ENCODE results near the gene SDC4.
A peak's percentile ranks its signal among the peaks of the same experiment; 100 is the strongest.

SDC4 gene

GRCh38 chr20:45313065-45313695, 35.0 kb downstream of the SDC4 start:
- no peak for DNase-seq (ENCODE audit: low read depth)
- TF ChIP-seq CTCF (conservative IDR thresholded peaks at IDR 0.05; ENCODE audit: low read depth, low read length): no peak
- H3K4me3 ChIP-seq (ENCODE audit: low read depth, low read length): no peak overlapping the region

GRCh38 chr20:45312241-45312640, 36.0 kb downstream of the SDC4 start:
- TF ChIP-seq CTCF (conservative IDR thresholded peaks at IDR 0.05; ENCODE audit: low read depth, low read length): no peak
- H3K4me3 ChIP-seq (ENCODE audit: low read depth, low read length): no peak overlapping the region
- DNase-seq (ENCODE audit: low read depth): no peak

GRCh38 chr20:45311589-45312211, 36.5 kb downstream of the SDC4 start:
- no peak overlapping the region for H3K4me3 ChIP-seq (ENCODE audit: low read depth, low read length)
- DNase-seq (ENCODE audit: low read depth): peak; percentile 63
- TF ChIP-seq CTCF (conservative IDR thresholded peaks at IDR 0.05; ENCODE audit: low read depth, low read length): peak; percentile 85

GRCh38 chr20:45309075-45309474, 39.1 kb downstream of the SDC4 start:
- no peak for DNase-seq (ENCODE audit: low read depth)
- no peak for TF ChIP-seq CTCF (conservative IDR thresholded peaks at IDR 0.05; ENCODE audit: low read depth, low read length)
- no peak overlapping the region for H3K4me3 ChIP-seq (ENCODE audit: low read depth, low read length)

- TF ChIP-seq CTCF (conservative IDR thresholded peaks at IDR 0.05; ENCODE audit: low read depth, low read length): peak; percentile 5
- H3K4me3 ChIP-seq (ENCODE audit: low read depth, low read length): no peak within 1 kb of the TSS
- DNase-seq (ENCODE audit: low read depth): no peak
These were observed 40.0 kb downstream of the SDC4 start, which contains the start of gene MATN4 for GRCh38 chr20:45308117-45308778. TSS of gene MATN4 (minus strand) at chr20:45308299. CDS start at chr20:45305582, 2,717 bp downstream.

GRCh38 chr20:45307076-45307640, 41.1 kb downstream of the SDC4 start:
- DNase-seq (ENCODE audit: low read depth): no peak
- TF ChIP-seq CTCF (conservative IDR thresholded peaks at IDR 0.05; ENCODE audit: low read depth, low read length): no peak
- no peak overlapping the region for H3K4me3 ChIP-seq (ENCODE audit: low read depth, low read length)

All from choroid plexus epithelial cell (primary cell).